Mesenchymal stem cell (in vitro differentiated cells and primary cell): ENCODE measurements around the gene CDKN2A.

ENCODE experiments used
- DNase-seq: peaks from one replicate; pipeline ENCODE4 v3.0.0-alpha.2; 2013
- H2AFZ ChIP-seq: one replicate; pipeline ENCODE4 v1.6.1; 2013; ENCODE audit warnings: low read depth, mild to moderate bottlenecking, control low read depth, inconsistent platforms, low read length, moderate library complexity
- H2AK5ac ChIP-seq: 2 replicates; pipeline ENCODE4 v1.6.1; 2013; ENCODE audit warnings: low read length, moderate library complexity, mild to moderate bottlenecking, inconsistent platforms; ENCODE audit not compliant: severe bottlenecking
- H2BK120ac ChIP-seq: one replicate; pipeline ENCODE4 v1.6.1; 2013; ENCODE audit warnings: low read depth, mild to moderate bottlenecking, inconsistent platforms, low read length, moderate library complexity
- H2BK12ac ChIP-seq, 2 experiments: one replicate each; pipeline ENCODE4 v1.6.1; 2013; ENCODE audit warnings: inconsistent platforms in 2 of 2, low read length in 2 of 2, mild to moderate bottlenecking in 2 of 2, moderate library complexity in 2 of 2, control low read depth in 1 of 2
- H2BK15ac ChIP-seq: one replicate; pipeline ENCODE4 v1.6.1; 2013; ENCODE audit warnings: mild to moderate bottlenecking, low read depth, inconsistent platforms; ENCODE audit not compliant: poor library complexity, severe bottlenecking
- H2BK5ac ChIP-seq: 2 replicates; pipeline ENCODE4 v1.6.1; 2013; ENCODE audit warnings: low read depth, mild to moderate bottlenecking, low read length, control low read depth, inconsistent platforms; ENCODE audit not compliant: poor library complexity, severe bottlenecking
- H3K14ac ChIP-seq, 2 experiments: one replicate each; pipeline ENCODE4 v1.6.1; 2013; ENCODE audit warnings: inconsistent platforms in 2 of 2, low read length in 2 of 2, control low read depth in 1 of 2, mild to moderate bottlenecking in 1 of 2, moderate library complexity in 1 of 2
- H3K18ac ChIP-seq, 2 experiments: one replicate each; pipeline ENCODE4 v1.6.1; 2013; ENCODE audit warnings: inconsistent platforms in 2 of 2, low read length in 2 of 2, control low read depth in 1 of 2, low read depth in 1 of 2, mild to moderate bottlenecking in 1 of 2
- H3K23ac ChIP-seq, 2 experiments: one replicate each; pipeline ENCODE4 v1.6.1; 2013; ENCODE audit warnings: inconsistent platforms in 2 of 2, low read length in 2 of 2, mild to moderate bottlenecking in 2 of 2, moderate library complexity in 2 of 2, control low read depth in 1 of 2
- H3K27ac ChIP-seq: 2 replicates; pipeline ENCODE4 v1.5.1; 2013; ENCODE audit warnings: mild to moderate bottlenecking, moderate library complexity, low read length, control low read depth, inconsistent platforms; ENCODE audit not compliant: poor library complexity, severe bottlenecking
- H3K27me3 ChIP-seq, 2 experiments: 2 replicates each; pipeline versions ENCODE4 v1.6.1 to v1.7.0; 2013; ENCODE audit warnings: low read length in 2 of 2, mild to moderate bottlenecking in 2 of 2, moderate library complexity in 2 of 2, control low read depth in 1 of 2, inconsistent platforms in 1 of 2; ENCODE audit not compliant: control insufficient read depth in 1 of 2, insufficient read depth in 1 of 2
- H3K36me3 ChIP-seq, 2 experiments: 2 replicates each; pipeline versions ENCODE4 v1.6.1 to v1.7.0; 2013; ENCODE audit warnings: low read length in 2 of 2, control low read depth in 1 of 2, inconsistent platforms in 1 of 2, low read depth in 1 of 2, mild to moderate bottlenecking in 1 of 2; ENCODE audit not compliant: insufficient read depth in 2 of 2, control insufficient read depth in 1 of 2
- H3K4ac ChIP-seq, 2 experiments: one replicate each; pipeline ENCODE4 v1.6.1; 2013; ENCODE audit warnings: inconsistent platforms in 2 of 2, low read length in 2 of 2, mild to moderate bottlenecking in 2 of 2, moderate library complexity in 2 of 2, control low read depth in 1 of 2, low read depth in 1 of 2
- H3K4me1 ChIP-seq: 2 replicates; pipeline ENCODE4 v1.6.1; 2013; ENCODE audit warnings: low read depth, low read length, control low read depth; ENCODE audit not compliant: control insufficient read depth, insufficient read depth
- H3K4me2 ChIP-seq: 2 replicates; pipeline ENCODE4 v1.6.1; 2013; ENCODE audit warnings: low read length, mild to moderate bottlenecking, inconsistent platforms; ENCODE audit not compliant: poor library complexity, severe bottlenecking
- H3K4me3 ChIP-seq, 2 experiments: 2 replicates each; pipeline versions ENCODE4 v1.5.1 to v1.7.0; 2013; ENCODE audit warnings: low read length in 2 of 2, mild to moderate bottlenecking in 2 of 2, control low read depth in 1 of 2, low read depth in 1 of 2; ENCODE audit not compliant: insufficient read depth in 1 of 2
- H3K79me1 ChIP-seq: replicated peaks from 2 replicates; pipeline ENCODE4 v1.6.1; 2013; ENCODE audit warnings: mild to moderate bottlenecking, control low read depth, low read length, inconsistent platforms; ENCODE audit not compliant: poor library complexity, severe bottlenecking
- H3K9ac ChIP-seq: 2 replicates; pipeline ENCODE4 v1.7.0; 2013; ENCODE audit warnings: mild to moderate bottlenecking, low read length, moderate library complexity
- H3K9me3 ChIP-seq: 2 replicates; pipeline ENCODE4 v1.7.0; 2013; ENCODE audit warnings: mild to moderate bottlenecking, low read length; ENCODE audit not compliant: control insufficient read depth
- H4K8ac ChIP-seq: one replicate; pipeline ENCODE4 v1.6.1; 2013; ENCODE audit warnings: inconsistent platforms, mild to moderate bottlenecking, low read length, moderate library complexity
- H4K91ac ChIP-seq: one replicate; pipeline ENCODE4 v1.6.1; 2013; ENCODE audit warnings: mild to moderate bottlenecking, low read length, inconsistent platforms
- WGBS: methylation state at CpG from one replicate; pipeline ENCODE4 v1.1.7; 2013; ENCODE audit warnings: mixed read lengths; 5-methylcytosine and 5-hydroxymethylcytosine counted together

Gene CDKN2A

DNA sequence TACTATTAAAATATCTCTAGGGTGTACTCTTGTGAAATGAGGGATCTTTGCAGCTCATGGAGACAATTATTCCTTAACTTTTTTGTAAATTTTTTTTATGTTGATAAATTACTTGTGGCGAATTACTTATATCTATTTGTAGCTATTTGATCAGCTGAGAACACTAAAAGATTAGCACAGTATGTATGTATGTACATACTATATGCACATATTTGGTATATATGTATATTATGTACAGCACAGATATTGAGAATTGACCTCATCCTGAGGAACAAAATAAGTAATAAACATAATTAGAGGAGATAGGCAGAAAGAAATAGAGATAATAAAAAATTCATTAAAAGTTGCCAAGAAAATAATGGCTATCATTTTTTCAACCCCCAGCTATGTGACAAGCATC is 11.8 kb downstream of the CDKN2A start:
- H3K27ac ChIP-seq: no peak overlapping the region
- H3K14ac ChIP-seq: no peak overlapping the region
- no peaks in the 10 kb centered on the region for H3K4me1 ChIP-seq
- no CpG with 5 or more reads among the region's 1 CpG for WGBS
- H2AFZ ChIP-seq: no peak overlapping the region
- no peak overlapping the region for H3K4me2 ChIP-seq
- peaks cover 5% of the 10 kb centered on the region for H3K79me1 ChIP-seq
- no peak overlapping the region for H3K9ac ChIP-seq
- DNase-seq: no peak
- no peak overlapping the region for H4K8ac ChIP-seq
- H3K27me3 ChIP-seq: peaks cover 1 to 25% of the 10 kb centered on the region in 2 experiments
- H3K4me3 ChIP-seq: no peak overlapping the region
- H2BK15ac ChIP-seq: no peak overlapping the region
- no peak overlapping the region for H3K4ac ChIP-seq
- H3K18ac ChIP-seq: no peak overlapping the region
- H3K23ac ChIP-seq: no peak overlapping the region
- no peak overlapping the region for H2BK120ac ChIP-seq
- H2BK5ac ChIP-seq: no peak overlapping the region
- H2AK5ac ChIP-seq: no peak overlapping the region
- no peaks in the 10 kb centered on the region for H3K36me3 ChIP-seq
- no peaks in the 10 kb centered on the region for H3K9me3 ChIP-seq
- H2BK12ac ChIP-seq: no peak overlapping the region
- H4K91ac ChIP-seq: no peak overlapping the region

DNA sequence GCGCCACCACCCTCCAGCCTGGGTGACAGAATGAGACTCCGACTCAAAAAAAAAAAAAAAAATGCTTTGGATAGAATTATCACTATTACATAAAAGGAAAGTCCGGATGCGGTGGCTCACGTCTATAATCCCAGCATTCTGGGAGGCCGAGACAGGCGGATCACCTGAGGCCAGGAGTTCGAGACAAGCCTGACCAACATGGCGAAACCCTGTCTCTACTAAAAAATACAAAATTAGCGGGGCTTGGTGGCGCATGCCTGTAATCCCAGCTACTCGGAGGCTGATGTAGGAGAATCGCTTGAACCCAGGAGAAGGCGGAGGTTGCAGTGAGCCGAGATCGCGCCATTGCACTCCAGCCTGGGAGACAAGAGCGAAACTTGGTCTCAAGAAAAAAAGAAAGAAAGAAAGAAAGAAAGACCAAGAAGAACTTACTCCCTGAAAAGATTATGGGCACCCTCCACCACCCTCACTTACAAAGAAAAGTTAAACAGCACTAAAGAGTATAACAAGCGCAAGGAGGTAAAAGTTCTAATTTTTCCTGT is 17.8 kb downstream of the CDKN2A start:
- Histone ChIP-seq H3K27ac (no peak overlapping the region), H2BK12ac (no peak overlapping the region), H2AK5ac (no peak overlapping the region), H2BK5ac (no peak overlapping the region), H3K27me3 (peaks cover 11 to 85% of the 10 kb centered on the region in 2 experiments), H3K9me3 (no peaks in the 10 kb centered on the region), H3K4me2 (no peak overlapping the region), H2AFZ (no peak overlapping the region), H2BK15ac (no peak overlapping the region), H3K4me1 (peaks cover 7% of the 10 kb centered on the region), H3K36me3 (no peaks in the 10 kb centered on the region), H3K4me3 (peak overlapping the region in 1 of 2 experiments; percentile 32), H3K4ac (no peak overlapping the region), H4K8ac (no peak overlapping the region), H3K79me1 (peaks cover 3% of the 10 kb centered on the region), H3K23ac (no peak overlapping the region), H2BK120ac (no peak overlapping the region), H3K9ac (no peak overlapping the region), H4K91ac (no peak overlapping the region), H3K18ac (no peak overlapping the region), H3K14ac (no peak overlapping the region)
- DNase-seq: no peak
- 31% methylated on average over 13 of the region's 19 CpGs for WGBS

DNA sequence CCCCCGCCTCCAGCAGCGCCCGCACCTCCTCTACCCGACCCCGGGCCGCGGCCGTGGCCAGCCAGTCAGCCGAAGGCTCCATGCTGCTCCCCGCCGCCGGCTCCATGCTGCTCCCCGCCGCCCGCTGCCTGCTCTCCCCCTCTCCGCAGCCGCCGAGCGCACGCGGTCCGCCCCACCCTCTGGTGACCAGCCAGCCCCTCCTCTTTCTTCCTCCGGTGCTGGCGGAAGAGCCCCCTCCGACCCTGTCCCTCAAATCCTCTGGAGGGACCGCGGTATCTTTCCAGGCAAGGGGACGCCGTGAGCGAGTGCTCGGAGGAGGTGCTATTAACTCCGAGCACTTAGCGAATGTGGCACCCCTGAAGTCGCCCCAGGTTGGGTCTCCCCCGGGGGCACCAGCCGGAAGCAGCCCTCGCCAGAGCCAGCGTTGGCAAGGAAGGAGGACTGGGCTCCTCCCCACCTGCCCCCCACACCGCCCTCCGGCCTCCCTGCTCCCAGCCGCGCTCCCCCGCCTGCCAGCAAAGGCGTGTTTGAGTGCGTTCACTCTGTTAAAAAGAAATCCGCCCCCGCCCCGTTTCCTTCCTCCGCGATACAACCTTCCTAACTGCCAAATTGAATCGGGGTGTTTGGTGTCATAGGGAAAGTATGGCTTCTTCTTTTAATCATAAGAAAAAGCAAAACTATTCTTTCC is 19.3 kb downstream of the CDKN2A start:
- Histone ChIP-seq H3K79me1 (peaks cover 14% of the 10 kb centered on the region), H3K18ac (peak overlapping the region; percentile 4 to 28), H2BK120ac (no peak overlapping the region), H3K27ac (peak overlapping the region; percentile 50), H3K14ac (peak overlapping the region; percentile 64 to 75), H2BK15ac (peak overlapping the region; percentile 98), H2AK5ac (no peak overlapping the region), H3K23ac (peak overlapping the region; percentile 69 to 77), H3K4ac (peak overlapping the region in 1 of 2 experiments; percentile 50), H2BK5ac (no peak overlapping the region), H2AFZ (no peak overlapping the region), H3K4me3 (peak overlapping the region; percentile 69 to 85), H3K27me3 (peaks cover 21 to 99% of the 10 kb centered on the region in 2 experiments), H3K4me1 (peaks cover 11% of the 10 kb centered on the region), H4K91ac (no peak overlapping the region), H2BK12ac (peak overlapping the region in 1 of 2 experiments; percentile 3), H3K4me2 (peak overlapping the region; percentile 87), H3K36me3 (peaks cover 6 to 12% of the 10 kb centered on the region in 2 experiments), H4K8ac (peak overlapping the region; percentile 24), H3K9me3 (no peaks in the 10 kb centered on the region), H3K9ac (peak overlapping the region; percentile 80)
- WGBS: under 1% methylated on average over 40 of the region's 51 CpGs
- peak; percentile 58 for DNase-seq

GRCh38 chr9:21974343-21974721 is 19.9 kb downstream of the CDKN2A start:
- H2BK5ac ChIP-seq: no peak overlapping the region
- no peak overlapping the region for H2AK5ac ChIP-seq
- peak overlapping the region in 1 of 2 experiments; percentile 77 for H3K23ac ChIP-seq
- H3K9ac ChIP-seq: peak overlapping the region; percentile 80
- H3K36me3 ChIP-seq: peaks cover 6 to 16% of the 10 kb centered on the region in 2 experiments
- H3K18ac ChIP-seq: peak overlapping the region in 1 of 2 experiments; percentile 28
- H2BK120ac ChIP-seq: no peak overlapping the region
- H3K4me3 ChIP-seq: peak overlapping the region; percentile 69 to 85
- H3K79me1 ChIP-seq: peaks cover 13% of the 10 kb centered on the region
- H3K4me2 ChIP-seq: peak overlapping the region; percentile 87
- no peak overlapping the region for H4K91ac ChIP-seq
- H3K27ac ChIP-seq: no peak overlapping the region
- H2BK12ac ChIP-seq: no peak overlapping the region
- peak overlapping the region; percentile 64 to 75 for H3K14ac ChIP-seq
- peak overlapping the region; percentile 98 for H2BK15ac ChIP-seq
- DNase-seq: no peak
- H3K4ac ChIP-seq: peak overlapping the region in 1 of 2 experiments; percentile 50
- no peaks in the 10 kb centered on the region for H3K9me3 ChIP-seq
- 2% methylated on average over 21 of the region's 21 CpGs for WGBS
- H2AFZ ChIP-seq: no peak overlapping the region
- H3K27me3 ChIP-seq: peaks cover 26 to 99% of the 10 kb centered on the region in 2 experiments
- H3K4me1 ChIP-seq: peaks cover 11% of the 10 kb centered on the region
- no peak overlapping the region for H4K8ac ChIP-seq
